Esophagus (tissue), 2 donors: ENCODE data around the gene FKBP2. TPM values are rescaled to one million over a fixed set of nuclear protein-coding genes. Genes with fewer than 3 reads are reported as not detected.

Experiments
- H3K27ac ChIP-seq, 2 donors: one replicate each; pipeline ENCODE4 v1.5.1; 2013; ENCODE audit warnings: low read depth in 2 of 2, mild to moderate bottlenecking in 2 of 2, inconsistent platforms in 1 of 2, low read length in 1 of 2, moderate library complexity in 1 of 2
- H3K27me3 ChIP-seq, 2 donors: one replicate each; pipeline ENCODE4 v1.6.1; 2013; ENCODE audit warnings: low read length in 2 of 2, control low read depth in 1 of 2, mild to moderate bottlenecking in 1 of 2; ENCODE audit not compliant: insufficient read depth in 2 of 2, control insufficient read depth in 1 of 2
- H3K36me3 ChIP-seq, 2 donors: one replicate each; pipeline ENCODE4 v1.6.1; 2013; ENCODE audit warnings: low read length in 1 of 2; ENCODE audit not compliant: control insufficient read depth in 2 of 2, insufficient read depth in 2 of 2
- H3K4me1 ChIP-seq, 2 donors: one replicate each; pipeline ENCODE4 v1.6.1; 2013; ENCODE audit warnings: low read length in 1 of 2; ENCODE audit not compliant: control insufficient read depth in 2 of 2, insufficient read depth in 2 of 2
- H3K4me3 ChIP-seq, 2 donors: one replicate each; pipeline ENCODE4 v1.5.1; 2013; ENCODE audit warnings: low read length in 2 of 2, mild to moderate bottlenecking in 2 of 2, low read depth in 1 of 2, moderate library complexity in 1 of 2
- H3K9me3 ChIP-seq, 2 donors: one replicate each; pipeline ENCODE4 v1.6.1; 2013; ENCODE audit warnings: mild to moderate bottlenecking in 2 of 2, low read depth in 1 of 2, low read length in 1 of 2, moderate library complexity in 1 of 2; ENCODE audit not compliant: control insufficient read depth in 2 of 2, insufficient read depth in 1 of 2
- WGBS, 2 donors: extraction: QIAGEN DNeasy Blood & Tissue Kit; methylation state at CpG; one replicate each; pipeline ENCODE4 v1.1.7; 2013; 5-methylcytosine and 5-hydroxymethylcytosine counted together
- polyA plus RNA-seq, 2 donors: library from polyadenylated mRNA; stranded (reverse); fragments of 200-250 nt; gene quantifications; one replicate each; pipeline ENCODE4 v1.2.3, GENCODE V29; 2013
- donor health status: healthy with polysubstance abuse.
- donor health status: Bipolar disorder and iron deficiency.

Gene FKBP2
- polyA plus RNA-seq, 2 donors = 119 to 202 TPM

- Histone ChIP-seq H3K27me3 (no peaks in the 10 kb centered on the region), H3K4me1 (peaks cover 10 to 20% of the 10 kb centered on the region in 2 donors), H3K4me3 (peak within 1 kb of the TSS; percentile 69 to 78), H3K9me3 (no peaks in the 10 kb centered on the region), H3K36me3 (peaks cover 0 to 13% of the 10 kb centered on the region in 2 donors), H3K27ac (peak within 1 kb of the TSS; percentile 97 to 98)
- WGBS, 2 donors = 1 to 3% methylated on average over 57 to 74 of the region's 74 CpGs
Observed at GRCh38 chr11:64246871-64247728, 6.2 kb downstream of the FKBP2 start, which contains the start of gene PPP1R14B. Gene PPP1R14B (minus strand): TSS chr11:64246943. CDS start chr11:64246673, 270 bp downstream.

DNA sequence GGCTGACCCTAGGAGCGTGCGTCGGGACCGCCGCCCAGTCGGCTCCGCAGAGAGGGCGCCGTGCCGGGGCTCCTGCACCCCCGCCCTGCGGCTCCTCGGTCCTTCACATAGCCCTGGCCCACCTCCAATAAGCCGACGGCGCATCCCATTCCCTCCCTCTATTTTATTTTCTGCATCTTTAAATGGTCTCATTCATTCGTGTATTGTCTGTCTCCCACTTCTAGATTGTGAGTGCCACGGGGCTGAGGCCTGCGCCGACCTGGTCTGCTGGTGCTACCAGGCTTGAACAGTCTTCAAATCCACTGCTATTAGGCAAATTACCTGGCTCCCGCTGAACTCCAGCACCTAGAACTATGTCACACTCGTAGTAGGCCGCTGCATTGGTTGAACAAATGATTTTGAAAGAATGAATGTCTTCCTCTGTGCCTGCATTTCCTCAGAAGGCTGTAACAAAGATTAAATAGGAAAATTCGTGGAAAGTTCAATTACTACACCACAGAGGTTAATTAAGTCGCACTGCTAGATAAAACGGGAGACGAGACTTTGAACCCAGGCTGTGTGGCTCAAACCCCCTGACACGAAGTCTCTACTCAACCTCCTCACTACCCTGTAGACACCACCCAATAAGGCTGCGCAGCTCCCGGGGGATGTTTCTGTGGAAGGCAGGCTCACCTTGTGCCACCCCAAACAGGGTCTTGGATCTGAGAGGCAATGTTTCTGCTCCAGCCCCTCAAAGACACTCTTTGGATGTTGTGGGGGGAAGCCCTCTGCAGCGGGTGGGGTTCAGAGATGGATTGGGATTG is 7.0 kb downstream of the FKBP2 start:
- H3K27me3 ChIP-seq = no peaks in the 10 kb centered on the region
- WGBS, 2 donors = 36 to 47% methylated on average over 29 to 31 of the region's 31 CpGs
- peak overlapping the region; percentile 97 to 98 for H3K27ac ChIP-seq
- peaks cover 0 to 11% of the 10 kb centered on the region in 2 donors for H3K36me3 ChIP-seq
- peak overlapping the region; percentile 51 to 69 for H3K4me3 ChIP-seq
- H3K4me1 ChIP-seq = peaks cover 10 to 17% of the 10 kb centered on the region in 2 donors
- H3K9me3 ChIP-seq = no peaks in the 10 kb centered on the region

DNA sequence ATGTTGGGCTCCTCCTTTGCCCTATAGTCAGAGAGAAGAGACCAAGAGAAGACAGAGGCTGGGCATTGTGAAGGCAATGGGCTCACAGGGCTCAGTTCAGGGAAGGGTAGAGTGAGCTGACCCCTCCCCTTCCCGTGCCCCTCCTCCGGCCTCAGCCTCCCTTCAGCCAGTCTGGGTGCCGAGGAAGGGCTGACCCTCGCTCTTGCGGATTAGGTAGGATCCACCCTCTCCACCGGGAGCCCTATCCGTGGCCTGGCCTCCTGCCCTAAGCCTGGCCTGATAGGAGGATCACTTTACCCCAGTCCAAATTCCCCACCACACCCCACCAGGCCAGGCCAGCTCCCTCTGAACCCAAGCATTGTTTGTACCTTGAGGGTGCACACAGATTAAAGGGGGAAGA is 7.7 kb downstream of the FKBP2 start:
- no peak overlapping the region for H3K4me3 ChIP-seq
- 73 to 76% methylated on average over 7 of the region's 7 CpGs for WGBS, 2 donors
- peaks cover 6 to 17% of the 10 kb centered on the region in 2 donors for H3K4me1 ChIP-seq
- no peaks in the 10 kb centered on the region for H3K27me3 ChIP-seq
- H3K36me3 ChIP-seq = peaks cover 0 to 5% of the 10 kb centered on the region in 2 donors
- no peak overlapping the region for H3K27ac ChIP-seq
- no peaks in the 10 kb centered on the region for H3K9me3 ChIP-seq

DNA sequence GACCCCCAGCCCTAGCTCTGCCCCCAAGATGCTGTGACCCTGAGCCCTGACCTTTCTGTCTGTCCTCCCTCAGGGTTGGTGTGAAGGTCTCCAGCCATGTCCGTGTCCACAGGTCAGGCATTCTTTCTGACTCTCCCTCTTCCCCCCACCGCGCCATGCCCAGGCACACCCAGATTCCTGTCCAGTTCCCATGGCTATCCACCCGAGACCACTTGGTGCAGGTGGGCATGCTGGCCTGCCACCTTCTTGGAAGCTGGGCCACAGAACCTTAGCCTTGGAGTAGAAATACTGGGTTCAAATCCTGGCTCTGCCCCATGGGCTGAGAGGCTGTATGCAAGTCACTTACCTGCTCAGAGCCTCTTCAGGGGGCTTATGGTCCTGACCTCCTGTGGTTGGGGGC is 8.1 kb downstream of the FKBP2 start:
- WGBS, 2 donors = 94 to 95% methylated on average over 4 of the region's 4 CpGs
- Histone ChIP-seq H3K27me3 (no peaks in the 10 kb centered on the region), H3K27ac (no peak overlapping the region), H3K9me3 (no peaks in the 10 kb centered on the region), H3K4me1 (peaks cover 6 to 16% of the 10 kb centered on the region in 2 donors), H3K4me3 (no peak overlapping the region), H3K36me3 (peaks cover 0 to 4% of the 10 kb centered on the region in 2 donors)

DNA sequence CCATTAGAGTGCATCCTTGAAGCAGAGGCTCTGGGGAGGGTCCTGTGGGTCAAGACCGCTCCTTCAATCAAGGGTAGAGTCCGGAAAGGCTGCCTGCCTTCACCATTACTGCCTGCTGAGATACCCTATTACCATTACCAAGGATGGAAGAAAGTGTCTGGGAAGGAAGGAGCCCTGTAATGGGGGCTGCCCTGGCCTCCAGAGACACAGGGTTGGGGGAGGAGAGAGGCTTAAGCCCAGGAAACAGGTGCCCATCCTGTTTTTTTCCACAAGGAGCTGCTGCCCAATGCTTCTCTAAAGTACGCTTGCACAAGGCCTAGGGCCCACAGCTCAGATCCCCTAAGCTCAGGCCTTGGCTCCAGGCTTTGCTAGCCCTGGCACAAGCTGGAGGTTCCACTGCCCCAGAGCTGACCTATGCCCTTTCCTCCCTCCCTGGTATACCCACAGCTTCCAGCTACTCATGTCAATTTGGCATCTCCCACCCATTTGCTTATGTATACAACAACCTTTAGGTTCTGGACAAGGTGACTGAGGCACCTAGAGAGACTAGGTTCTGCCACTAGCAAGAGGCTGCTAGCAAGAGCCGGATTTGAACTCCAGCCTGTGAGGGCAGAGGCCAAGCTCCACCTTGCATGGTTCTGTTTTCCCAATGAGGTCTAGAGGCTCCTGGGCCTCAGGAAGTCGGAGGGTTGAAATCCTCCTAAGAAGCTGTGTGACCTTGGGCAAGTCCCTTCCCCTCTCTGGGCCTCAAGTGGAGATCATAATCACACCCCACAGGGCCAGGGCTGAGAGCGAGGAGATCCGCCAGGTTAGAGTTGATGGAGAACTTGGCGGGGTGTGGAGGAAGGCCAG is 8.9 kb downstream of the FKBP2 start:
- no peak overlapping the region for H3K27ac ChIP-seq
- H3K4me1 ChIP-seq = peaks cover 6 to 14% of the 10 kb centered on the region in 2 donors
- 86 to 88% methylated on average over 8 of the region's 8 CpGs for WGBS, 2 donors

GRCh38 chr11:64250415-64251015 is 9.6 kb downstream of the FKBP2 start:
- H3K4me3 ChIP-seq = peak overlapping the region; percentile 52 to 85
- peaks cover 6 to 14% of the 10 kb centered on the region in 2 donors for H3K4me1 ChIP-seq
- H3K27ac ChIP-seq = no peak overlapping the region
- H3K9me3 ChIP-seq = no peaks in the 10 kb centered on the region
- H3K27me3 ChIP-seq = no peaks in the 10 kb centered on the region
- WGBS, 2 donors = 21 to 23% methylated on average over 12 to 13 of the region's 13 CpGs
- H3K36me3 ChIP-seq = peaks cover 0 to 12% of the 10 kb centered on the region in 2 donors

More for the DNA sequence above, 8.9 kb downstream of the FKBP2 start:
- peaks cover 0 to 7% of the 10 kb centered on the region in 2 donors for H3K36me3 ChIP-seq
- H3K9me3 ChIP-seq = no peaks in the 10 kb centered on the region
- H3K4me3 ChIP-seq = no peak overlapping the region
- H3K27me3 ChIP-seq = no peaks in the 10 kb centered on the region

DNA sequence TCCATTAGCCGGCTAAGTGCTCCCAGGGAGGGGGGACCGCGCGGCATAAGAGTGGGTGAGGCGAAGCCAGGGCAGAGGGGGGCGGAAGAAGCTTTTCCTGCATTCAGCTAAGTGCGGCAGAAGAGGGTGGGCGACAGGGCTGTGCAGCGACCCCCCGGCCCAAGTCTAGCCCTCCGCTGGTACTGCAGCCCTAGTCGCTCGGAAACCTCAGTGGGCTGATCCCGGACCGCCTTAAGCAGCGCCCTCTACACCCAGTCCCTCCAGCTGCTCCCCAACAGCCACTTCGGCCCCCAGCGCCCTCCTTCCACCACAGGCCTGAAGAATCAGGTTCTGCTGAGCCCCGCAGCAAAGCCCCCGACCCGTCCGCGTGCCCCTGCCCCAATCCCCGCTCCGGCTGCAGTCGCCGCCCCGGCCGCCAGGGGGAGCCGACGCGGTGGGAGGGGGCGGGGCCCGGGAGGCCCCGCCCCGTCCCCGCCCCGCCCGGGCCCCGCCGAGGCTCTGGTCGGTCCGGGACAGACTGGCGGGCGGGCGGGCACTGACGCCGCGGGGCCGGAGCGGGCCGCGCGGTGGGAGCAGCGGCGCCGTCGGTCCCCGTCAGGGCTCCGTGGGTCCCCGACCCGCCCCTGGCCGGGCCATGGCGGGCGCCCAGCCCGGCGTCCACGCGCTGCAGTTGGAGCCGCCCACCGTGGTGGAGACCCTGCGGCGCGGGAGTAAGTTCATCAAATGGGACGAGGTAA is 10.3 kb downstream of the FKBP2 start, which contains the start of gene PLCB3:
Gene PLCB3, plus strand, starts transcription at position 515 of the 737 bp plus-strand sequence. Its CDS starts 120 bp downstream, at position 635.
- 1% methylated on average over 66 to 75 of the region's 75 CpGs for WGBS, 2 donors
- Histone ChIP-seq H3K4me3 (peak within 1 kb of the TSS; percentile 75 to 85), H3K4me1 (peaks cover 6 to 14% of the 10 kb centered on the region in 2 donors), H3K27ac (peak within 1 kb of the TSS; percentile 64 to 84), H3K27me3 (no peaks in the 10 kb centered on the region), H3K9me3 (no peaks in the 10 kb centered on the region), H3K36me3 (peaks cover 0 to 18% of the 10 kb centered on the region in 2 donors)

- Histone ChIP-seq H3K36me3 (peaks cover 3 to 23% of the 10 kb centered on the region in 2 donors), H3K4me3 (peak overlapping the region; percentile 75 to 85), H3K27me3 (no peaks in the 10 kb centered on the region), H3K4me1 (peaks cover 6 to 14% of the 10 kb centered on the region in 2 donors), H3K27ac (peak overlapping the region; percentile 64 to 84), H3K9me3 (no peaks in the 10 kb centered on the region)
- 0 to 1% methylated on average over 18 of the region's 18 CpGs for WGBS, 2 donors
Observed at GRCh38 chr11:64251753-64252002, 10.8 kb downstream of the FKBP2 start.
